UCSD-AML1 (cell line): Measurements from ENCODE around the gene ALOX12.
A peak's percentile ranks its signal among the peaks of the same experiment; 100 is the strongest.

Experiments used
- DNase-seq: peaks from one replicate; lab custom pipeline; 2025; ENCODE audit not compliant: unreplicated experiment; lab: John Stamatoyannopoulos, UW

The ALOX12 gene

DNA sequence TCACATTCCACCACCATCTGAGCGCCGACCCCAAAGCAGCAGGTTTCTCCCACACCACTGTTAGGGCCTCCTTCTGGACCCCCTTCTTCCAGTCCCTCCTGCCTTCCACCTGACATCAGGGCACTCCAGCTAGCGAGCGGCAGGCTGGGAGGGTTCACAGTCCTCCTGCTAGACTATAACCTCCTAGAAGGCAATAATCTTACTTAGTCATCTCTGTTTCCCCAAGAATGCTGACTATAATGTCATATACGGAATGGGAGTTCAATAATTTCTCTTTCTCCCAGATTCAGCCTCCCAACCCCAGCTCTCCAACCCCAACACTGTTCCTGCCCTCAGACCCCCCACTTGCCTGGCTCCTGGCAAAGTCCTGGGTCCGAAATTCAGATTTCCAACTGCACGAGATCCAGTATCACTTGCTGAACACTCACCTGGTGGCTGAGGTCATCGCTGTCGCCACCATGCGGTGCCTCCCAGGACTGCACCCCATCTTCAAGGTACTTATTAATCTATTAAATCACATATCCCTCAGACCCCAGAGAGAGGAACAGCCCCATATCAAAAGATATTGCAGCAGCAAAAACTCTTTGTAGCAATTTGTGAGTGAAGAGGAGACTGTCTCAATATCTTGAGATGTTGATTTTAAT is 5.6 kb downstream of the ALOX12 start:
- DNase-seq = peak; percentile 50

DNA sequence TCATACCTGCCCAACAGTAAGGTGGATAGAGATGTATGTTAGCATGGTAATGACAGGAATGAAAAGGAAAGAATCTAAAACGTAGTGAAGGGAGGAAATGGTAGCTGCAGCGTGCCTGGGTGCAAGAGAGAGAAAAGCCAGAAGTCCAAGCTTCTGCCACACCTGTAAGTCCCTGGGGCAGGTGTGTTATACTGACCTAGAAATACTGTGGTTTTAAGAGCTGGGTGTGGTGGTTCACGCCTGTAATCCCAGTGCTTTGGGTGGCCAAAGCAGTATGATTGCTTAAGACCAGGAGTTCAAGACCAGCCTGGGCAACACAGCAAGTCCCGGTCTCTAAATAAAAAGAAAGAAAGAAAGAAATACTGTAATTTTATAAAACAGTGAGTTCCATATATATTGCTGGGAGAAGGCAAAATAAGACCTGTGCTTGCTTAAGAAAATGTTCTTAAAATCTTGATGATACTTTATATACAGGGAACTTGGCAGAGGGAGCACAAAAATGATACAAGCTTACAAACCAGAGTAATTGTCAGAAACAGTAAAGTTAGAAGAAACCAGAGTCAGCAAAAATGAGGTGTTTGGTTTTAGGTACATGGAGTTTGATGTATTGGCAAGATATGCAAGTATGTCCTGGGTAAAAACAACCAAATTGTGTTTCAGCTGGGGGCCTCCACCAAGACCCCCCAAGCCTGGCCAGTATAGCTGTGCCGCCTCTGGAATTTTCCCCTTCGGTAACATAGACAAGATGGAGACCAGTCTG is 6.6 kb downstream of the ALOX12 start:
- no peak for DNase-seq

DNA sequence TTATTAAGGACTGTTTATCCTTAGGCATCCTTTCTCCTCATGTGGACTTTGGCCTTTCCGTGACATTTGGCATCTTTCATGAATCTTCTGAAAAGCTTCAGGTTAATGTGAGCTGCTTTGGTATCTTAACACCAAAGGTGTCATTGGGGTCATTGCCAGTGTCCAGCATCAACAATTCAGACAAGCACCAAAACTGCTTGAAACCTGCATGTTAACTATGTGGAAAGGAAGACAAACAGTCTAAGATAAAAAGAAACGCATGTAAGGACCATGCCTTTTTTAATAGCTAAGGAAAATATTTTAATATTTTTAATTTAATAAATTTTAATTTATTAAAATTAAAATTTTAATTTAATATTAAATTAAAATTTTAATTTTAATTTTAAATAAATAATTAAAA is 7.9 kb downstream of the ALOX12 start:
- DNase-seq = no peak

DNA sequence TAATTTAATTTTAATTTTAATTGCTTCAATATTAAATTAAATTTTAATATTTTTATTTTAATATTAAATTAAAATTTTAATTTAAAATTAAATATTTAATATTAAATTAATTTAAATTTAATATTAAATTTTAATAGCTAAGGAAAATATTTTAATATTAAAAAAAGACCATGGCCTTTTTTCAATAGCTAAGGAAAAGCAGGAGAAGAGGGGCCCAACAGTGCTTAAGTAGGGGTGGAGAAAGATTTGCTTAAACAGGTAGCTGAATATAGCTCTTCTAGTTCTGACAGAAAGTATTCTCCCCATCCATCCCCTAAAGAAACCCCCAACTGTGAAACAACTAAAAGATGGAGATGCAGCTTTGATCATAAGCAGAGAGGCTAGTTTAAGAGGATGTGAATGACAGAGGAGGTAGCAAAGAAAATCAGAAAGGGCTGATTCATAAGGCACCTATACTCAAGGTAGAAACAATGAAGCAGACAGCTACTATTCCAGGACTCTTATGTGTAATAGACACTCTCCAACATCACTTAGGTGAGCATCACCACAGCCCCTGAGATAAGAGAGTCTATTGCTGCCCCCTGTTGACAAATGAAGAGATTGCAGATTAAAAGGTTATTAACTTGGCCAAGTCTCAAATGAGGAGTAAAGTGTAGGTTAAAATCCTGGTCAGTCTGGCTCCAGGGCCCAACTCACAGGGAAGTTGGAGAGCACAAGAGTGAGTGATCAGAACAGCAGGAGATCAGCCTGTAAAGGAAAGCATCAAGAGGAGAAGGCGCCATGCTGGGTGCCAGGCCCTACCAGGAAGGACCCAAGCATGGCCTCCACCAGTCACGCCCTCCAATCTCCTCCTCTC is 8.8 kb downstream of the ALOX12 start:
- no peak for DNase-seq

DNA sequence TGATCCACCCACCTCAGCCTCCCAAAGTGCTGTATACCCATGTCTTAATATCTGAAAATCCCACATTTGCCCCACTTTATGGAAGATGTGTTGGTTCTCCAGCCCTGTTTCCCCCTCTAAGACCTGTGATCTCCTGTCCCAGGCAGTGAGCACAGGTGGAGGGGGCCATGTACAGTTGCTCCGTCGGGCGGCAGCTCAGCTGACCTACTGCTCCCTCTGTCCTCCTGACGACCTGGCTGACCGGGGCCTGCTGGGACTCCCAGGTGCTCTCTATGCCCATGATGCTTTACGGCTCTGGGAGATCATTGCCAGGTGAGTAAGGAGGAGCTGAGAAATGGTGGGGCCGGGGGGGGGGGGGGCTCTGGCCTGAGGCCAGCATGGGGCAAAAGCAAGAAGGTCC is 9.9 kb downstream of the ALOX12 start:
- no peak for DNase-seq

DNA sequence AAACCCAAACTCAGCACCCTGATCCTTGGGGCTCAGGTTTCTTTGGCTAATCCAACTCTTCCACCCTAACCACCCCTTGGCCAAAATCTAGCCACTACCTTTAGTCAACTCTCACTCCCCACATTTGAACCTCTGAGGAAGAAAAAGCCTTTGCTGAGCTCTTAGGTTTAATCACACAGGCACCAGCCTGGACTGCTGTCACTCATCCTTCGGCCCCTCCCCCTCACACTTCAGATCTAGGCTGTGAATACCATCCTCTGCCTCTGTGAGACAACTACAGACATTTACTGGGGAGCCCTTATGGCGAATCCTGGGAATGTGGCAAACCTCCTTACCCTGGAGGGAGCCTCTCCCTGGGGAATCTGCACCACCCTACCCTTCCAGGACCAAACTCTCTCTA is 11.3 kb downstream of the ALOX12 start:
- DNase-seq = no peak

DNA sequence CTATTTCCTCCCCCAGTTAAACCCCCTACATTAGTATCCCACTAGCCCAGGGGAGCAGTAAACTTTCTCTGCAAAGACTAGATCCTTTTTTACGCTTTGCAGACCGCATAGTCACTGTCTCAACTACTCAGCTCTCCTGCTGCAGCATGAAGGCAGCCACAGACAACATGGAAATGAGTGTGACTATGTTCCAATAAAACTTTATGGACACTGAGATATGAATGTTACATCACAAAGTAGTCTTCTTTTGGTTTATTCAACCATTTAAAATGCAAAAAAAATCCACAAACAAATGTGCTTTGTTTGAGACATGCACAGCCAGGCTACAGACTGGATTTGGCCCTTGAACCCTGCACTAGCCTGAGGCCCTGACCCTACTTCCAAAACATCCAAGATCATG is 14.7 kb downstream of the ALOX12 start:
- no peak for DNase-seq

DNA sequence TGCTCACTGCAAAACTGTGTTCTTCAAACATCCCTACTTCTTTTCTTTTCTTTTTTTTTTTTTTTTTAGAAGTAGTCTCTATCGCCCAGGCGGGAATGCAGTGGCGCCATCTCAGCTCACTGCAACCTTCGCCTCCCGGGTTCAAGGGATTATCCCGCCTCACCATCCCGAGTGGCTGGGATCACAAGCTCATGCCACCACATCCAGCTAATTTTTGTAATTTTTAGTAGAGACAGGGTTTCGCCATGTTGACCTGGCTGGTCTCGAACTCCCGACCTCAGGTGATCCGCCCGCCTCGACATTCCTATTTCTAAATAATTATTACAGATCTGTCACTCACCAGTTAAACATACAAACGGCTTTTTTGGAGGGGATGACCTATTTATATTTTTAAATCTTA is 15.6 kb downstream of the ALOX12 start:
- DNase-seq = no peak

DNA sequence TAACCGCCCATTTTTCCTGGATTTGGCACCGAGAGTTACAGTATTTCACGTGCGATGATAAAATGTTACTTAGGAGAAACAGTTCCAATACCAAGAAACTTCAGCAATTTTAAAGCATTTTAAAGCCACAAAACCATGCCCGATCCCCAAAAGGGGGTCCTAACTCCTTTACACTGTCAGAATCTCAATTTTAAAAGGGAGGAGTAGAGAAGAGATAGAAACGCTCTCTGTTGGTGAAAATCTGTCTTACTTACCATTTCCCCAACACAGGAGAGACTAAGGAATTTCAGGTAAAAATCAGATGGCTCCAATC is 16.0 kb downstream of the ALOX12 start:
- DNase-seq = no peak

DNA sequence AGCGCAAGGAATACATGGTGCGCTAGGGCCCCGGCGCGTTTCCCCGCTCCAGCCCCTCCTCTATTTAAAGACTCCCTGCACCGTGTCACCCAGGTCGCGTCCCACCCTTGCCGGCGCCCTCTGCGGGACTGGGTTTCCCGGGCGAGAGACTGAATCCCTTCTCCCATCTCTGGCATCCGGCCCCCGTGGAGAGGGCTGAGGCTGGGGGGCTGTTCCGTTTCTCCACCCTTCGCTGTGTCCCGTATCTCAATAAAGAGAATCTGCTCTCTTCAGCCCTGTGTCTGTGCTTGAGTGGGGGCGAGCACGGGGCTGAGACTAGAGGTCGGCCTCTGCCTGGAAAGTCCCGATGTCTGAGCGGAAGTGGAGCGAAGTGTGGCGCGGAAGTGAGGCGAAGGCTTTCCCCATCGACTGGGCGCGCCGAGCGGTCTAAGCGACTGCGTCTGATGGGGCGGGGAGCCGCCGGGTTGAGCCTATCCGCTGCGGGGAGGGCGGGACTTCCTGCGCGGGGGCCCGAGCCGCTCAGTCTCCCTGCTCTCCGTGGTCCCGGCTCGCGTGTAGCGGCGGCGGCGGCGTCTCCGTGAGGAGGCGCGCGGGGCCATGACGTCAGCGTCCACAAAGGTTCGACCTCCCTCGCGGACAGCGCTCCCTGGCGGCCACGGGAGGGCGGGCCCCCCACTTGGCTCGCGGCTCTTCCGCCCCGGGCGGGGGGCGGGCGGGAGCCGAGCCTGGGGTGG is 18.6 kb downstream of the ALOX12 start:
- DNase-seq = peak; percentile 99

DNA sequence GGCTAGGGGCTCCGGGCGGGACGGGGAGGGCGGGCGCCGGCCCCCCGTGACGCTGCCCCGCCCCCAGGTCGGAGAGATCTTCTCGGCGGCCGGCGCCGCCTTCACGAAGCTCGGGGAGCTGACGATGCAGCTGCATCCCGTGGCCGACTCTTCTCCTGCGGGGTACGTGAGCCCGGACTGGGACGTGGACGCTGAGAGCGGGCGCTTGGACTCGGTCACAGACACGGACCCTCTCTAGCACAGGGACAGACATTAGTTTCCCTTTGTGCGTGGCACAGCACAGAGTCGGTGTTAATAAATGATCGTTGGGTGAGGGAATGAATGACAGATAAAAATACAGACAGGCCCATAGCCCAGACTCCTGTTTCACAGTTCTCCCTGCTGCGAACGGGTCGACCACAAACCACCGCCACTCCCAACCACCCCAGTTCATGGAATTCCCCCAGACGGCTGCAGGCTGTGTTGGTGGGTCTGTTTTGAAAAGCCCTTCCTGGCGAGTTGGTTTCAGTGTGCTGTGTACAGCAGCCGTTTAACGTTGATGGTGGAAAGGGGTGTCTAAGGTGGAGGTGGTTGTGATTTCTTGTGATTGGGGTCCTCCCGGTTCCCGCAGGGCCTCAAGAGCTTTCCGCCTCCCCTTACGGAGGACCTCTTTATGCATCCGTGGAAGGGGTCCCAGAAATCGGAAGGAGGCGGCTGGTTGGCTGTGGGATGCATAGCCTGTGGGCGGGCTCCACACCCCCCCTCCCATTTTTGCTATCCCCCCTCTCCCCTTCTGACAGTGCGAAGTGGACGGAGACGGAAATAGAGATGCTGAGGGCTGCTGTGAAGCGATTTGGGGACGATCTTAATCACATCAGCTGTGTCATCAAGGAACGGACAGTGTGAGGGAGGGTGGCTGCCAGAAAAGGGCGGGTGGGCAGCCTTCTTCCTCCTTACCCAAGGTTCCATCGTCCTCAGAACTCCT is 19.4 kb downstream of the ALOX12 start:
- DNase-seq = peak; percentile 77

DNA sequence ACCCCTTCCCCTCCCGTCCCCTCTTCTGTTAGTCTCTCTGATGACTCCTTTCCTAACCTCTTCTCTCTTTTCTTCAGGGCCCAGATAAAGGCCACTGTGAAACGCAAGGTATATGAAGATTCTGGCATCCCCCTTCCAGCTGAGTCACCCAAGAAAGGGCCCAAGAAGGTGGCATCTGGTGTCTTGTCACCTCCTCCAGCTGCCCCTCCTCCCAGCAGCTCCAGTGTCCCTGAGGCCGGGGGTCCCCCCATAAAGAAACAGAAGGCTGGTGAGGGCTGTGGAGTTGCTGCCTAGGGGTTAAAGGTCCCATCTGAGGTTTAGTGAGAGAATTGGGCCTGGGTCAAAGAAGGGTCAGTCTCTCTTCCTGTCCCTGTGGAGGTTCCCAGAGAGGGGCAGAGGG is 20.6 kb downstream of the ALOX12 start:
- no peak for DNase-seq

DNA sequence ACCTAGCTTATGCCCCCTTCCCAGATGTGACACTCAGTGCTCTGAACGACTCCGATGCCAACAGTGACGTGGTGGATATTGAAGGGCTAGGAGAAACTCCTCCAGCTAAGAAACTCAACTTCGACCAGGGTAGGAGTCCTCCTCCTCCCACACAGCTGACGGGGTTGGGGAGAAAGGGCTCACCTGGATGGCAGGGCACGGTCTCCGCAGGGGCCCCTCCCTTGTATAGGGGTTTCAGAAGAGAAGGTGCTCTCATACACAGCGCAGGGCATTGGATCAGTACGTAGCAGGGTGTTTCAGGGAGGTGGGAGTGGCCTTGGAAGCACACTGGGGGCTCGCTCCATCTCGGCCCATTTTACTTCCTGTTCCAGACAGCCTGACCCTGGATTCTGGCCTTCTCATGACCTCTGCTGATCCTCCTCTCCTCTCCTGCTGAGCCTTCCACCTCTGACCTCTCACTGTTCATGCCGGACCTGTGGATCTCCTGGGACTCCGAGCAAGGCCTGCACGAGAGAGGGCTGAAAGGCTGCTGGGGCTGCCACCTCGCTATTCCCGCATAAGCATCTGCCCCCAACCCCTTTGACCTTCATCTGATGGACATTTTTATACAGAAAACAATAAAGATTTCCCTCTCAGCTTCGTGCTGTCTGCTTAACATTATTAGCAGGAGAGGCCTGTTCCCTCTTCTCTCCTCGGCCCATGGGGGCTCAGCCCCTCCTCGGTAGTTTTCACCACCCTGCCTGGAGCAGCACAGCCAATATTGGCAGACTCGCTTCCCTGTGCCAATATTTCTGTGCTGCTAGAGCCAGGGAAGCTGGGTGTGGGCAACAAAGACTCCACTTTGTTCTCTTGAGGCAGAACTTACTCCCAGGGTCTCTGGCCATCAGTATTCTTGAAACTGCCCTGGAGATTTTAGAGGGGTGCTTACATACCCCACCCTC is 21.3 kb downstream of the ALOX12 start:
- no peak for DNase-seq

DNA sequence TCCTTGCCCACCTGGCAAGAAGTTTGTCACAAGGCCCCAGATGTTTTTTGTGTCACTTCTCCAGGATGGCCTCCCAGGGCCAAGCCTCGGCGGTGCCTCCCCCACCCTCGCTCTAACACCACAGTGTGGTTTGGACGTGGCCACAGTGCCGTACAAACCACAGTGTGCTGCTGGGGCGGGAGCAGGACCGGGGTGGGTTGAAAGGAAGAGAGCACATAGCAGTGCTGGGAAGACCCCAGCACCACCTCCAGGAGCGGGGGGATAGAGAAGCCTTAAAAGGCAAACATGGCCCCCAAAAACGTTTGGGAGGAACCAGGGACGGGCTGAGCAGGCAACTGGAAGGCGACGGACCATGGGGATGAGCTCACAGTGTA is 22.0 kb downstream of the ALOX12 start:
- peak; percentile 65 for DNase-seq

DNA sequence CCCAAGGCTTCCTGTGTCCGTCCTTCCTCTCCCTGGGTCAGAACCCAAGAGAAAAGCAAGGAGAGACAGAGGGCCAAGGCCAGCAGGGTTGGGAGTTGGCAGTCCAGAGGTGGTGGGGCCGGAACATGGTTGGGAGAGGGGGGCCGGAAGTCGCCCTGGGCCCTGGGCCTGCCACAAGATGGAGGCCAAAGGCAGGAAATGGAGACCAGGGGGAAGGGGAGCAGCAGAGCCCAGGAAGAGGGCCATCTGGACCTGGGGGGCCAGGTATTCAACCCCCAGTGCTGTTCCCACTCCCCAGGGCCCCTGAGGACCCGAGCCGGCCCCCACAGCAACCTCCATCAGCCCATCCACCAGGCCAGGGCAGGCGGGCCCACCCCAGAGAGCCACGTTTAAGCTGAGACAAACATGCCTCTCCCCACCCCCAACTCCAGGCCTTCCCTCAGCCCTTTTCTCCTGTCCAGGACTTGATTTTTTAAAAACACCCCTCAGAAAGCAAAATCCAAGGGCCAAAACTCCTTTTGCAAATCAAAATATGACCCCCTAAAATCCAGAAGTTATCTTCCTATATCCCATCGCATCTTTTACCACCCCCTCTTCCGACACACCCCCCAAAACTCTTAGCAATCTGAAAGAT is 22.6 kb downstream of the ALOX12 start:
- DNase-seq = no peak

DNA sequence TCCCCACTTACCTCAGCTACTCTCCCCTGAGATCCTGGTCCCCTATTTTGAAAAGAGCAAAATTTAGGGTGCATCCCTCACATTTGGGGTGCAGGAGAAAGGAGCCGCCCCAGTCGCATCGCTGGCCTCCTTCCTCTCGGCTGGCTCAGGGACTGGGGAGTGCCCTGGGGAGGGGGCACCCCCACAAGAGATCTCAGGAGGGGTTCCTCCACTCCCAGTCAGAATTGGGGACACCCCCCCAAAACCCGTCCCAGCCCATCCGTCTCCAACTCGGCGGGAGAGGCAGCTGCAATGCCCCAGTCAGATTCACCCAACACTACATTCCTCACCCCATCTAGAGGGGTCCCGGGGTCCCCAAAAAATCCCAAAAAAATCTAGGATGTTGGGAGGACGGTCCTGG is 23.5 kb downstream of the ALOX12 start:
- no peak for DNase-seq

DNA sequence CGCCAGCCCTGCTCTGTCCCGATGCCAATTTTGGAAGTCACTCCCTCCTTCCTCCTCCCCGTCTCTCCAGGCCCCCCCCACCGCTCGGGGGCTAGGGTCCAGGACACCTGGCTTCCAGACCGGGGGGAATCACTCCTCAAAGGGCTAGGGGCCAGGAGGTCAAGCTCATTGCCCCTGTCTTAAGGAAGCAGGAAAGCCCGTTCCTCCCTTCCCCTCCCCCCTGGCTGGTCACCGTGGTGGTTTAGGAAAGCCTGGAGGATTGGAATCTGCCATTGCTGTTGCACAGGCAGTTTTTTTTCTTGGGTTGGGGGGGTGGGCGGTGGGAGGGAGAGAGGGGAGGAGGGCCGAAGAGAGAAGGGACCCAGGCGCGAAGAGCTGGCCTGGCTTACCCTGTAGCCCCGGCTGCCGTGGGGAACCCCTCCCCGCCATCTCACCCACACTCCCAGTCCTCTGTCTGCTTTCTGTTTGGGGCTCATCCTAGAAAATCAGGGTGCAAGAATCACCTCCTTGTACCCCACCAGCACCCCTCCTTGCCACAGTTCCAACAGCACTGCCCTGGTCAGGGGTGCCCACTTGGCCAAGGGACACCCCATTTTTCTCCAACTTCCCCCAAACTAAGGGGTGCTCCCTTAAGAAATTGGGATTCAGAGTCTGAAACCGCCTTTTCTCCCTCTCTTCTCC is 24.1 kb downstream of the ALOX12 start:
- peak; percentile 51 for DNase-seq
